IMR-90 (cell line): ENCODE results near the gene PEAK1. TPM values are rescaled to one million over a fixed set of nuclear protein-coding genes. Genes with fewer than 3 reads are reported as not detected.

Source experiments
- ATAC-seq: fragments of 200-7000 bp; cut with Tn5 transposase; 2 replicates; pipeline ENCODE4 v1.9.1; 2020; ENCODE audit warnings: low read depth, mild to moderate bottlenecking, moderate library complexity
- BruUV-seq: library from RNA; stranded (reverse); fragments of 400-500 nt; replicated peaks from 2 replicates; lab custom pipeline; 2021; lab: Mats Ljungman, UMichigan
- CTCF ChIA-PET: fragments of 300-600 bp; formaldehyde crosslinking; extraction: SDS; loops from one replicate; lab custom pipeline; 2021; ENCODE audit warnings: antibody characterized with exemption; lab: Yijun Ruan, JAX
- POLR2A ChIA-PET: fragments of 300-600 bp; sonication (Branson Sonifier 250); formaldehyde crosslinking; loops from one replicate; lab custom pipeline; 2022; ENCODE audit warnings: antibody characterized with exemption; ENCODE audit not compliant: unreplicated experiment; lab: Charles Lee
- DNase-seq: peaks from one replicate; pipeline ENCODE4 v3.0.0; 2013
- H2AFZ ChIP-seq: replicated peaks from 2 replicates; pipeline ENCODE3; 2013; ENCODE audit warnings: low read length, mild to moderate bottlenecking; ENCODE audit not compliant: poor library complexity
- H2AK5ac ChIP-seq: 2 replicates; pipeline ENCODE4 v1.6.1; 2013; ENCODE audit warnings: low read depth, low read length, inconsistent platforms
- H2AK9ac ChIP-seq: replicated peaks from 2 replicates; pipeline ENCODE3; 2013; ENCODE audit warnings: mild to moderate bottlenecking, low read depth, low read length, moderate library complexity; ENCODE audit not compliant: poor library complexity
- H2BK120ac ChIP-seq: 2 replicates; pipeline ENCODE4 v1.6.1; 2013; ENCODE audit warnings: low read depth, low read length, inconsistent platforms
- H2BK15ac ChIP-seq: 3 replicates; pipeline ENCODE4 v1.6.1; 2013; ENCODE audit warnings: low read depth, low read length, inconsistent platforms
- H2BK20ac ChIP-seq: 2 replicates; pipeline ENCODE4 v1.6.1; 2013; ENCODE audit warnings: low read depth, mild to moderate bottlenecking, inconsistent platforms, low read length, moderate library complexity
- H2BK5ac ChIP-seq: 2 replicates; pipeline ENCODE4 v1.6.1; 2013; ENCODE audit warnings: mild to moderate bottlenecking, low read depth, low read length, inconsistent platforms; ENCODE audit not compliant: poor library complexity, severe bottlenecking
- H3K14ac ChIP-seq: replicated peaks from 2 replicates; pipeline ENCODE4 v1.6.1; 2013; ENCODE audit warnings: low read depth, low read length, inconsistent platforms
- H3K18ac ChIP-seq: 2 replicates; pipeline ENCODE4 v1.6.1; 2013; ENCODE audit warnings: low read depth, low read length, control low read depth
- H3K23ac ChIP-seq: 2 replicates; pipeline ENCODE4 v1.6.1; 2013; ENCODE audit warnings: low read depth, low read length, inconsistent platforms
- H3K27ac ChIP-seq: 2 replicates; pipeline ENCODE4 v1.5.1; 2013; ENCODE audit warnings: mild to moderate bottlenecking, control low read depth, low read length; ENCODE audit not compliant: insufficient read depth
- H3K27me3 ChIP-seq: 2 replicates; pipeline ENCODE4 v1.6.1; 2013; ENCODE audit warnings: low read length; ENCODE audit not compliant: control insufficient read depth, insufficient read depth
- H3K36me3 ChIP-seq: 2 replicates; pipeline ENCODE4 v1.6.1; 2013; ENCODE audit warnings: low read length, mixed read lengths; ENCODE audit not compliant: control insufficient read depth, insufficient read depth
- H3K4ac ChIP-seq: 2 replicates; pipeline ENCODE4 v1.6.1; 2013; ENCODE audit warnings: low read depth, low read length, inconsistent platforms
- H3K4me1 ChIP-seq: 2 replicates; pipeline ENCODE4 v1.6.1; 2013; ENCODE audit warnings: low read length, mixed read lengths; ENCODE audit not compliant: control insufficient read depth, insufficient read depth
- H3K4me2 ChIP-seq: 2 replicates; pipeline ENCODE4 v1.6.1; 2013; ENCODE audit warnings: low read depth, mild to moderate bottlenecking, control low read depth, low read length, moderate library complexity
- H3K4me3 ChIP-seq: 2 replicates; pipeline ENCODE4 v1.5.1; 2013; ENCODE audit warnings: low read depth, mild to moderate bottlenecking, control low read depth, low read length, moderate library complexity; ENCODE audit not compliant: insufficient read depth
- H3K56ac ChIP-seq: 2 replicates; pipeline ENCODE4 v1.6.1; 2013; ENCODE audit warnings: low read length, inconsistent platforms; ENCODE audit not compliant: insufficient read depth; ENCODE audit errors: extremely low read depth
- H3K79me1 ChIP-seq, 2 experiments: 2 replicates each; pipeline ENCODE4 v1.6.1; 2013; ENCODE audit warnings: low read length in 2 of 2, inconsistent platforms in 1 of 2, low read depth in 1 of 2
- H3K9ac ChIP-seq: 2 replicates; pipeline ENCODE4 v1.6.1; 2013; ENCODE audit warnings: low read depth, low read length, control low read depth
- H3K9me1 ChIP-seq: 2 replicates; pipeline ENCODE4 v1.6.1; 2013; ENCODE audit warnings: low read length, inconsistent platforms; ENCODE audit not compliant: insufficient read depth
- H3K9me3 ChIP-seq: 2 replicates; pipeline ENCODE4 v1.6.1; 2013; ENCODE audit warnings: low read length; ENCODE audit not compliant: control insufficient read depth, insufficient read depth
- H4K20me1 ChIP-seq: 2 replicates; pipeline ENCODE4 v1.6.1; 2013; ENCODE audit warnings: low read length, inconsistent platforms; ENCODE audit not compliant: insufficient read depth
- H4K5ac ChIP-seq: 2 replicates; pipeline ENCODE4 v1.6.1; 2013; ENCODE audit warnings: mild to moderate bottlenecking, low read depth, low read length, control low read depth
- H4K8ac ChIP-seq, 2 experiments: 2 replicates each; pipeline ENCODE4 v1.6.1; 2013; ENCODE audit warnings: low read depth in 2 of 2, low read length in 2 of 2, control low read depth in 1 of 2, inconsistent platforms in 1 of 2
- H4K91ac ChIP-seq: 2 replicates; pipeline ENCODE4 v1.6.1; 2013; ENCODE audit warnings: low read depth, low read length, inconsistent platforms; ENCODE audit not compliant: insufficient read depth
- RAD21 ChIP-seq: IDR thresholded peaks from 2 replicates; pipeline ENCODE4 v1.6.1; 2012; ENCODE audit warnings: low read length, improper control_type of control experiment
- WGBS, 2 experiments: methylation state at CpG; one replicate each; pipeline versions ENCODE4 v1.1.5 to v1.1.7; 2013; ENCODE audit warnings: missing lambda C conversion rate in 2 of 2; ENCODE audit not compliant: insufficient read length in 1 of 2; ENCODE audit errors: extremely low coverage in 2 of 2; 5-methylcytosine and 5-hydroxymethylcytosine counted together
- dilution Hi-C: fragments of 300-500 bp; cut with HindIII; formaldehyde crosslinking; loops from one replicate; pipeline ENCODE4 v1.14.3; 2018; ENCODE audit warnings: low sequenced_read_pairs; ENCODE audit not compliant: unreplicated experiment
- in situ Hi-C: fragments of 300-500 bp; cut with MboI; formaldehyde crosslinking; loops from 3 replicates; pipeline ENCODE4 v1.14.3; 2019; ENCODE audit warnings: low sequenced_read_pairs, inconsistent platforms, mixed read lengths
- intact Hi-C: fragments of 100-400 bp; cut with micrococcal nuclease; formaldehyde crosslinking; loops from 2 replicates; pipeline ENCODE4 v1.10.0; 2022
- polyA plus RNA-seq, 3 experiments: library from polyadenylated mRNA; depleted of rRNA; stranded (reverse); fragments of >200 nt; gene quantifications; 2 replicates each; pipeline ENCODE4 v1.2.3, GENCODE V29; 2012; ENCODE audit warnings: low replicate concordance in 1 of 3
- total RNA-seq: library from RNA; depleted of rRNA; stranded (reverse); fragments of >200 nt; gene quantifications from 2 replicates; pipeline ENCODE4 v1.2.3, GENCODE V29; 2012

PEAK1 gene
- total and polyA plus RNA-seq, 2 of the 4 experiments (the other 2 are of a cell fraction): 21.5 to 43.9 TPM

DNA sequence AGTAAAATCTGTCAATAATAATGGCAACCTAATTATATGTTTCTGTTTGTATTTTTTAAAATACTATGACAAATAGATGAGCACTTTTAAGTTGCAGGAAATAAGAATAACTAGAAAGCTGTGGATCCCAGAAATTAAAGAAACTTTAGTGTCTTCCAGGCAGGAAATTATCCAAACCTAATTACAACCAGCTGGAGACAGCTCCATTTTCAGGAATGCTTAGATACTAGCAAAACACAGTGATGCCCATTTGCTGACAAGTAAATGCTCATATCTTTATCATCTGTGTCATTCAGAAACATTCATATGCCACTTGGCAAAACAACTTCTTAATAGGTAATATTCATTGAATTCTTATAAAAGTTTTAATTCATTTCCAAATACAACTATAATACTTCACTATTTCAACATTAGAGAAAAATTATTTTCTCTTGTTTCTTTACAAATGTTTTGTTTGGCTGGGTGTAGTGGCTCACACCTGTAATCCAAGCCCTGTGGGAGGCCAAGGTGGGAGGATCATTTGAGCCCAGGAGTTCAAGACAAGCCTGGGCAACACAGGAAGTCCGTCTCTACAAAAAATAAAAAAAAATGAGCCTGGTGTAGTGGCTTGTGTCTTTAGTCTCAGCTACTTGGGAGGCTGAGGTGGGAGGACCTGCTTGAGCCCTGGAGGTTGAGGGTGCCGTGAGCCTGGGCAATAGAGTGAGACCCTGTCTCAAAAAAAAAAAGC is 179.9 kb downstream of the PEAK1 start:
- CTCF ChIA-PET: interaction anchor here (0.7 to 0.8 kb wide), 2 partner anchors 79 to 157 kb away, joined by 3 to 4 read pairs; no protein-coding TSS in a partner anchor
- BruUV-seq: no TSS peak

More for the DNA sequence above, 179.9 kb downstream of the PEAK1 start:
- H3K18ac ChIP-seq: no peak overlapping the region
- dilution Hi-C loops: no loop called here
- ATAC-seq: no peak
- in situ Hi-C loops: no loop called here
- peaks cover 16% of the 10 kb centered on the region for H3K36me3 ChIP-seq
- H3K9ac ChIP-seq: no peak overlapping the region
- no peaks in the 10 kb centered on the region for H3K27me3 ChIP-seq
- no peak overlapping the region for H3K4me3 ChIP-seq
- H4K20me1 ChIP-seq: no peaks in the 10 kb centered on the region
- H3K4me2 ChIP-seq: no peak overlapping the region
- no peak overlapping the region for H2BK15ac ChIP-seq
- H2AK9ac ChIP-seq: no peak overlapping the region
- H4K91ac ChIP-seq: no peak overlapping the region
- 50% methylated on average over 1 of the region's 2 CpGs; no CpG with 5 or more reads in 1 of the 2 experiments for WGBS, 2 experiments
- H3K14ac ChIP-seq: no peak overlapping the region
- no peak overlapping the region for H3K23ac ChIP-seq
- H2BK20ac ChIP-seq: no peak overlapping the region
- intact Hi-C loops: no loop called here
- H2BK120ac ChIP-seq: no peak overlapping the region
- H3K4me1 ChIP-seq: no peaks in the 10 kb centered on the region
- H3K27ac ChIP-seq: no peak overlapping the region
- no peak overlapping the region for H3K4ac ChIP-seq
- DNase-seq: no peak
- no peaks in the 10 kb centered on the region; the same call in 1 of the 2 replicates for H3K9me3 ChIP-seq
- H3K9me1 ChIP-seq: no peaks in the 10 kb centered on the region
- no peak overlapping the region for H4K8ac ChIP-seq
- H3K79me1 ChIP-seq: peaks cover 0 to 12% of the 10 kb centered on the region in 2 experiments; a peak in 2 of 4 replicates
- no peak for TF ChIP-seq RAD21
- no peak overlapping the region for H3K56ac ChIP-seq
- POLR2A ChIA-PET: no interaction called here
- no peak overlapping the region for H2BK5ac ChIP-seq
- H2AFZ ChIP-seq: no peak overlapping the region
- H4K5ac ChIP-seq: no peak overlapping the region
- no peak overlapping the region for H2AK5ac ChIP-seq
